ENCODE measurements around the gene ZFPM1. TPM values are rescaled to one million over a fixed set of nuclear protein-coding genes. Genes with fewer than 3 reads are reported as not detected.
A peak's percentile ranks its signal among the peaks of the same experiment; 100 is the strongest.

The ZFPM1 gene
- total RNA-seq (10 to 100 TPM in 1 of 4 donors, 1 to 10 TPM in 3; 8.1 to 11.4 (median 8.7) TPM), polyA plus RNA-seq (7.7 TPM)
- long read RNA-seq, donor 1, partial matches to known transcripts: 1 of 15 reads
- long read RNA-seq, donor 1, other reads (novel, unspliced or antisense): 14 of 15 reads
- long read RNA-seq, donor 2, full-length matches to known transcripts: 2 of 15 reads
- long read RNA-seq, donor 2, partial matches to known transcripts: 1 of 15 reads
- long read RNA-seq, donor 2, other reads (novel, unspliced or antisense): 12 of 15 reads
- long read RNA-seq, donor 3, partial matches to known transcripts: 0 of 8 reads
- long read RNA-seq, donor 3, other reads (novel, unspliced or antisense): 8 of 8 reads
- long read RNA-seq, donor 4, partial matches to known transcripts: 0 of 19 reads
- long read RNA-seq, donor 4, other reads (novel, unspliced or antisense): 18 of 19 reads

GRCh38 chr16:88453217-88453531, at the start of gene ZFPM1:
Gene ZFPM1, plus strand, starts transcription at chr16:88453280. Its CDS starts 359 bp downstream, at chr16:88453639.
- H3K4me1 ChIP-seq (ENCODE audit: control insufficient read depth, insufficient read depth, low read length): peaks cover 4% of the 10 kb centered on the region
- no peak for DNase-seq
- no peaks in the 10 kb centered on the region for H3K27me3 ChIP-seq (ENCODE audit: control insufficient read depth, insufficient read depth)
- no peaks in the 10 kb centered on the region for H3K9me3 ChIP-seq (ENCODE audit: control insufficient read depth, low read length)
- under 1% methylated on average over 53 of the region's 57 CpGs for WGBS
- intact Hi-C loops (cut with DNase I): no loop called here
- peak within 1 kb of the TSS; percentile 86 for H3K4me3 ChIP-seq (ENCODE audit: low read length)
- no peak for ATAC-seq
- no peak within 1 kb of the TSS for H3K27ac ChIP-seq (ENCODE audit: low read length)

GRCh38 chr16:88403794-88404581, 49.1 kb upstream of the ZFPM1 start:
- no peak overlapping the region for H3K4me3 ChIP-seq (ENCODE audit: low read length)
- intact Hi-C loops (cut with DNase I): no loop called here
- H3K27me3 ChIP-seq (ENCODE audit: control insufficient read depth, insufficient read depth): no peaks in the 10 kb centered on the region
- no peak for DNase-seq
- 85% methylated on average over 22 of the region's 22 CpGs for WGBS
- no peaks in the 10 kb centered on the region for H3K9me3 ChIP-seq (ENCODE audit: control insufficient read depth, low read length)
- H3K27ac ChIP-seq (ENCODE audit: low read length): no peak overlapping the region
- no peaks in the 10 kb centered on the region for H3K4me1 ChIP-seq (ENCODE audit: control insufficient read depth, insufficient read depth, low read length)
- no peak for ATAC-seq

- DNase-seq (no peak), ATAC-seq (no peak)
- no peaks in the 10 kb centered on the region for H3K27me3 ChIP-seq (ENCODE audit: control insufficient read depth, insufficient read depth)
- H3K4me1 ChIP-seq (ENCODE audit: control insufficient read depth, insufficient read depth, low read length): no peaks in the 10 kb centered on the region
- no peak overlapping the region for H3K27ac ChIP-seq (ENCODE audit: low read length)
- H3K9me3 ChIP-seq (ENCODE audit: control insufficient read depth, low read length): no peaks in the 10 kb centered on the region
- intact Hi-C loops (cut with DNase I): no loop called here
- WGBS: 90% methylated on average over 6 of the region's 6 CpGs
- no peak overlapping the region for H3K4me3 ChIP-seq (ENCODE audit: low read length)
Measured at GRCh38 chr16:88404769-88405168, 48.3 kb upstream of the ZFPM1 start.

- Histone ChIP-seq H3K4me3 (ENCODE audit: low read length) (no peak overlapping the region), H3K9me3 (ENCODE audit: control insufficient read depth, low read length) (no peaks in the 10 kb centered on the region), H3K27ac (ENCODE audit: low read length) (no peak overlapping the region), H3K27me3 (ENCODE audit: control insufficient read depth, insufficient read depth) (no peaks in the 10 kb centered on the region), H3K4me1 (ENCODE audit: control insufficient read depth, insufficient read depth, low read length) (no peaks in the 10 kb centered on the region)
- 45% methylated on average over 29 of the region's 29 CpGs for WGBS
- intact Hi-C loops (cut with DNase I): no loop called here
- peak; percentile 67 to 85 (median 83) for DNase-seq
- peak; percentile 74 to 82 for ATAC-seq
Measured at GRCh38 chr16:88405216-88406060, 47.6 kb upstream of the ZFPM1 start.

- WGBS: 60% methylated on average over 39 of the region's 39 CpGs
- no peak overlapping the region for H3K4me3 ChIP-seq (ENCODE audit: low read length)
- ATAC-seq (peak in 1 of 2 donors; percentile 20), DNase-seq (no peak)
- no peaks in the 10 kb centered on the region for H3K27me3 ChIP-seq (ENCODE audit: control insufficient read depth, insufficient read depth)
- no peaks in the 10 kb centered on the region for H3K4me1 ChIP-seq (ENCODE audit: control insufficient read depth, insufficient read depth, low read length)
- intact Hi-C loops (cut with DNase I): no loop called here
- no peaks in the 10 kb centered on the region for H3K9me3 ChIP-seq (ENCODE audit: control insufficient read depth, low read length)
- H3K27ac ChIP-seq (ENCODE audit: low read length): no peak overlapping the region
Measured at GRCh38 chr16:88406096-88407041, 46.7 kb upstream of the ZFPM1 start.

- Histone ChIP-seq H3K9me3 (ENCODE audit: control insufficient read depth, low read length) (no peaks in the 10 kb centered on the region), H3K27me3 (ENCODE audit: control insufficient read depth, insufficient read depth) (no peaks in the 10 kb centered on the region), H3K27ac (ENCODE audit: low read length) (no peak overlapping the region), H3K4me3 (ENCODE audit: low read length) (no peak overlapping the region), H3K4me1 (ENCODE audit: control insufficient read depth, insufficient read depth, low read length) (no peaks in the 10 kb centered on the region)
- 94% methylated on average over 20 of the region's 20 CpGs for WGBS
- ATAC-seq: no peak
- intact Hi-C loops (cut with DNase I): no loop called here
- no peak for DNase-seq
Measured at GRCh38 chr16:88407042-88407420, 46.0 kb upstream of the ZFPM1 start.

- WGBS: 84% methylated on average over 5 of the region's 5 CpGs
- H3K4me3 ChIP-seq (ENCODE audit: low read length): no peak overlapping the region
- ATAC-seq (no peak), DNase-seq (no peak)
- no peak overlapping the region for H3K27ac ChIP-seq (ENCODE audit: low read length)
- intact Hi-C loops (cut with DNase I): no loop called here
- no peaks in the 10 kb centered on the region for H3K27me3 ChIP-seq (ENCODE audit: control insufficient read depth, insufficient read depth)
- no peaks in the 10 kb centered on the region for H3K9me3 ChIP-seq (ENCODE audit: control insufficient read depth, low read length)
- no peaks in the 10 kb centered on the region for H3K4me1 ChIP-seq (ENCODE audit: control insufficient read depth, insufficient read depth, low read length)
Measured at GRCh38 chr16:88407807-88408206, 45.3 kb upstream of the ZFPM1 start.

- Histone ChIP-seq H3K9me3 (ENCODE audit: control insufficient read depth, low read length) (no peaks in the 10 kb centered on the region), H3K27me3 (ENCODE audit: control insufficient read depth, insufficient read depth) (no peaks in the 10 kb centered on the region), H3K4me1 (ENCODE audit: control insufficient read depth, insufficient read depth, low read length) (no peaks in the 10 kb centered on the region), H3K4me3 (ENCODE audit: low read length) (no peak overlapping the region), H3K27ac (ENCODE audit: low read length) (no peak overlapping the region)
- DNase-seq: no peak
- intact Hi-C loops (cut with DNase I): no loop called here
- no peak for ATAC-seq
- WGBS: 71% methylated on average over 15 of the region's 15 CpGs
Measured at GRCh38 chr16:88408561-88409142, 44.4 kb upstream of the ZFPM1 start.

GRCh38 chr16:88409296-88410065, 43.6 kb upstream of the ZFPM1 start:
- H3K27ac ChIP-seq (ENCODE audit: low read length): no peak overlapping the region
- no peak for ATAC-seq
- WGBS: 84% methylated on average over 29 of the region's 29 CpGs

More at GRCh38 chr16:88409296-88410065, 43.6 kb upstream of the ZFPM1 start:
- intact Hi-C loops (cut with DNase I): no loop called here
- Histone ChIP-seq H3K27me3 (ENCODE audit: control insufficient read depth, insufficient read depth) (no peaks in the 10 kb centered on the region), H3K9me3 (ENCODE audit: control insufficient read depth, low read length) (no peaks in the 10 kb centered on the region), H3K4me1 (ENCODE audit: control insufficient read depth, insufficient read depth, low read length) (no peaks in the 10 kb centered on the region), H3K4me3 (ENCODE audit: low read length) (no peak overlapping the region)
- DNase-seq: no peak

Data from right cardiac atrium (tissue), 5 donors.